Trophoblast cell (in vitro differentiated cells and primary cell): ENCODE data around the gene KCNK6.

Experiments
- DNase-seq, 2 donors: peaks; one replicate each; pipeline ENCODE4 v3.0.0-alpha.2; 2016
- H2AFZ ChIP-seq: 2 replicates; pipeline ENCODE4 v1.6.1; 2013; ENCODE audit warnings: low read length, moderate library complexity, mild to moderate bottlenecking; ENCODE audit not compliant: insufficient read depth, poor library complexity
- H2AK5ac ChIP-seq: 2 replicates; pipeline ENCODE4 v1.6.1; 2013; ENCODE audit warnings: mild to moderate bottlenecking, low read length
- H2BK120ac ChIP-seq: 2 replicates; pipeline ENCODE4 v1.6.1; 2013; ENCODE audit warnings: low read length, mild to moderate bottlenecking, moderate library complexity; ENCODE audit not compliant: insufficient read depth, poor library complexity
- H2BK12ac ChIP-seq: 2 replicates; pipeline ENCODE4 v1.6.1; 2013; ENCODE audit warnings: mild to moderate bottlenecking, low read length, moderate library complexity
- H2BK5ac ChIP-seq: 2 replicates; pipeline ENCODE4 v1.6.1; 2013; ENCODE audit warnings: low read length, low read depth, moderate library complexity, mild to moderate bottlenecking; ENCODE audit not compliant: poor library complexity
- H3K14ac ChIP-seq: 2 replicates; pipeline ENCODE4 v1.6.1; 2013; ENCODE audit warnings: mild to moderate bottlenecking, low read length
- H3K18ac ChIP-seq: 2 replicates; pipeline ENCODE4 v1.6.1; 2013; ENCODE audit warnings: mild to moderate bottlenecking, low read length
- H3K23ac ChIP-seq: 2 replicates; pipeline ENCODE4 v1.6.1; 2013; ENCODE audit warnings: low read length
- H3K27ac ChIP-seq: 2 replicates; pipeline ENCODE4 v1.5.1; 2013; ENCODE audit warnings: low read depth, mild to moderate bottlenecking, inconsistent platforms, low read length, moderate library complexity
- H3K27me3 ChIP-seq: 2 replicates; pipeline ENCODE4 v1.6.1; 2013; ENCODE audit warnings: inconsistent platforms, mild to moderate bottlenecking, low read length, moderate library complexity; ENCODE audit not compliant: insufficient read depth
- H3K36me3 ChIP-seq, 2 experiments: 1 replicate in 1 of 2; 2 replicates in 1 of 2; pipeline ENCODE4 v1.6.1; 2013; ENCODE audit warnings: low read length in 2 of 2, mild to moderate bottlenecking in 2 of 2, moderate library complexity in 1 of 2; ENCODE audit not compliant: insufficient read depth in 2 of 2, control insufficient read depth in 1 of 2
- H3K4ac ChIP-seq: 2 replicates; pipeline ENCODE4 v1.6.1; 2013; ENCODE audit warnings: low read depth, mild to moderate bottlenecking, low read length, moderate library complexity
- H3K4me1 ChIP-seq, 2 experiments: 1 replicate in 1 of 2; 2 replicates in 1 of 2; pipeline ENCODE4 v1.6.1; 2013; ENCODE audit warnings: low read length in 2 of 2, mild to moderate bottlenecking in 2 of 2, moderate library complexity in 1 of 2; ENCODE audit not compliant: insufficient read depth in 2 of 2, control insufficient read depth in 1 of 2
- H3K4me2 ChIP-seq: 2 replicates; pipeline ENCODE4 v1.6.1; 2013; ENCODE audit warnings: inconsistent platforms, mild to moderate bottlenecking, low read length, moderate library complexity
- H3K4me3 ChIP-seq: 2 replicates; pipeline ENCODE4 v1.5.1; 2013; ENCODE audit warnings: mild to moderate bottlenecking, low read depth, low read length, inconsistent platforms
- H3K79me1 ChIP-seq: one replicate; pipeline ENCODE4 v1.6.1; 2013; ENCODE audit warnings: low read length
- H3K79me2 ChIP-seq: 2 replicates; pipeline ENCODE4 v1.6.1; 2013; ENCODE audit warnings: low read length, mild to moderate bottlenecking; ENCODE audit not compliant: control insufficient read depth, insufficient read depth, poor library complexity
- H3K9ac ChIP-seq: 2 replicates; pipeline ENCODE4 v1.6.1; 2013; ENCODE audit warnings: mild to moderate bottlenecking, low read length
- H3K9me3 ChIP-seq: 2 replicates; pipeline ENCODE4 v1.6.1; 2013; ENCODE audit warnings: low read depth, mild to moderate bottlenecking, control low read depth, inconsistent platforms, low read length; ENCODE audit not compliant: insufficient read depth
- H4K12ac ChIP-seq: 2 replicates; pipeline ENCODE4 v1.6.1; 2013; ENCODE audit warnings: low read depth, mild to moderate bottlenecking, low read length, moderate library complexity
- H4K8ac ChIP-seq: 2 replicates; pipeline ENCODE4 v1.6.1; 2013; ENCODE audit warnings: low read depth, mild to moderate bottlenecking, low read length, moderate library complexity
- H4K91ac ChIP-seq: one replicate; pipeline ENCODE4 v1.6.1; 2013; ENCODE audit warnings: low read depth, mild to moderate bottlenecking, low read length, moderate library complexity
- WGBS: extraction: QIAGEN DNeasy Blood & Tissue Kit; methylation state at CpG from one replicate; pipeline ENCODE4 v1.1.7; 2013; ENCODE audit warnings: missing lambda C conversion rate; ENCODE audit not compliant: insufficient read length, insufficient coverage; ENCODE audit errors: extremely low coverage; 5-methylcytosine and 5-hydroxymethylcytosine counted together

KCNK6 gene

DNA sequence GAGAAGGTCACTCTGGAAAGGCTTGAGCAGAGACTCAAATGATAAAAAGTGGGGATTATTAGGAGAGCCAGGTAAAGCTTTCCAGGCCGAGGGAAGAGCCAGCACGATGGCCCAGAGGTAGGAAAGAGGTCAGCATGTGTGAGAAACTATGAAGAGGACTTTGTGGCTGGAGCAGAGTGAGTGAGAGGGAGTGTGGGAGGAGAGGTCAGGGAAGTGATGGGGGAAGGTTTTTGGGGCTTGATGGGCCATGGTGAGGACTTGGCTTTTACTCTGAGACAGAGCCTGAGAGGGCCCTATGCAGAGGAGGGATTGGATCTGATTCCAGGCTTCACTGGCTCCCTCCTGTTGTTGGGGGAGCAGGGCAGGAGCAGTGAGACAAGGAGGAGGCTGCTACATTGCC, 21.3 kb downstream of the KCNK6 start:
- Histone ChIP-seq H3K14ac (peak overlapping the region; percentile 13), H3K18ac (no peak overlapping the region), H2AFZ (no peak overlapping the region), H2AK5ac (peak overlapping the region; percentile 81), H3K4me1 (peaks cover 3 to 11% of the 10 kb centered on the region in 2 experiments), H3K4me3 (no peak overlapping the region), H2BK12ac (peak overlapping the region; percentile 51), H2BK5ac (no peak overlapping the region), H4K12ac (no peak overlapping the region), H3K36me3 (peaks cover 0 to 3% of the 10 kb centered on the region in 2 experiments), H3K9me3 (peaks cover 10% of the 10 kb centered on the region), H4K91ac (no peak overlapping the region), H2BK120ac (no peak overlapping the region), H3K4ac (peak overlapping the region; percentile 19), H3K23ac (no peak overlapping the region), H3K79me2 (peaks cover 1% of the 10 kb centered on the region), H3K27ac (no peak overlapping the region), H3K79me1 (peaks cover 14% of the 10 kb centered on the region), H3K9ac (no peak overlapping the region), H3K4me2 (no peak overlapping the region), H4K8ac (no peak overlapping the region), H3K27me3 (no peaks in the 10 kb centered on the region)
- WGBS, result no CpG with 5 or more reads among the region's 2 CpGs
- DNase-seq, result no peak

DNA sequence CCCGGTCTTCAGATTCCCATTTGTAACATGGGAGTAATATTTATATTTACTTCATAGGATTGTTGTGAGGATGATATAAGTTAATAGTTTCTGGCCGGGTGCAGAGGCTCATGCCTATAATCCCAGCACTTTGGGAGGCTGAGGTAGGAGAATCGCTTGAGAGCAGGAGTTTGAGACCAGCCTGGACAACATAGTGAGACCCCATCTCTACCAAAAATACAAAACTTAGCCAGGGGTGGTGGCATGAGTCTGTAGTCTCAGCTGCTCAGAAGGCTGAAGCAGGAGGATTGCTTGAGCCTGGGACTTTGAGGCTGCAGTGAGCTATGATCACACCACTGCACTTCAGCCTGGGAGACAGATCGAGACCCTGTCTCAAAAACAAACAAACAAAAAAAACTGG, 27.2 kb downstream of the KCNK6 start:
- no peaks in the 10 kb centered on the region for H3K27me3 ChIP-seq
- no peak overlapping the region for H3K9ac ChIP-seq
- no peak overlapping the region for H4K91ac ChIP-seq
- H4K12ac ChIP-seq, result no peak overlapping the region
- H3K14ac ChIP-seq, result no peak overlapping the region
- H2BK5ac ChIP-seq, result no peak overlapping the region
- H4K8ac ChIP-seq, result no peak overlapping the region
- no peak overlapping the region for H3K4ac ChIP-seq
- H3K4me1 ChIP-seq, result no peaks in the 10 kb centered on the region
- H3K4me2 ChIP-seq, result no peak overlapping the region
- no peak overlapping the region for H2AK5ac ChIP-seq
- WGBS, result no CpG with 5 or more reads among the region's 4 CpGs
- no peak overlapping the region for H2BK12ac ChIP-seq
- H3K36me3 ChIP-seq, result no peaks in the 10 kb centered on the region
- H3K9me3 ChIP-seq, result no peaks in the 10 kb centered on the region
- no peak overlapping the region for H3K4me3 ChIP-seq
- no peak overlapping the region for H3K23ac ChIP-seq
- no peak for DNase-seq
- no peak overlapping the region for H3K27ac ChIP-seq
- no peaks in the 10 kb centered on the region for H3K79me2 ChIP-seq
- H2BK120ac ChIP-seq, result no peak overlapping the region
- H2AFZ ChIP-seq, result no peak overlapping the region
- H3K18ac ChIP-seq, result no peak overlapping the region
- no peaks in the 10 kb centered on the region for H3K79me1 ChIP-seq

DNA sequence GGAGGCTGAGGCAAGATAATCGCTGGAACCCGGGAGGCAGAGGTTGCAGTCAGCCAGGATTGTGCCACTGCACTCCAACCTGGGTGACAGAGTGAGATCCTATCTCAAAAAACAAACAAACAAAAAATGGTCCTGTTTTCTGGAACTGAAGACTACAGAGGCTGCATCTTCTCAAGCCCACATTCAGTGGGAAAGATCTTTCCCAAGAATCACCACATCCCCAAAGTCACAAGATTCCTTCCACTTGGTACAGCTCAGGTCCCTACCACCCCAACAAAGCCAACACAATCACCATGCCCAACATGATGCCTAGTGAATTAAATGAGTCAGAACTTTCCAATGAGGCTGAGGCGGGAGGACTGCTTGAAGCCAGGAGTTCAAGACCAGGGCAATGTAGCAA, 31.2 kb downstream of the KCNK6 start:
- Histone ChIP-seq H3K23ac (no peak overlapping the region), H3K14ac (no peak overlapping the region), H3K4ac (no peak overlapping the region), H3K79me2 (no peaks in the 10 kb centered on the region), H3K27ac (no peak overlapping the region), H3K4me1 (no peaks in the 10 kb centered on the region), H3K4me3 (no peak overlapping the region), H3K18ac (no peak overlapping the region), H3K4me2 (no peak overlapping the region), H2BK120ac (no peak overlapping the region), H4K8ac (no peak overlapping the region), H3K36me3 (no peaks in the 10 kb centered on the region), H3K27me3 (no peaks in the 10 kb centered on the region), H2BK5ac (no peak overlapping the region), H4K12ac (no peak overlapping the region), H2AFZ (no peak overlapping the region), H3K79me1 (no peaks in the 10 kb centered on the region), H3K9ac (no peak overlapping the region), H2BK12ac (no peak overlapping the region), H4K91ac (no peak overlapping the region), H2AK5ac (no peak overlapping the region), H3K9me3 (peaks cover 2% of the 10 kb centered on the region)
- WGBS, result no CpG with 5 or more reads among the region's 3 CpGs
- no peak for DNase-seq

DNA sequence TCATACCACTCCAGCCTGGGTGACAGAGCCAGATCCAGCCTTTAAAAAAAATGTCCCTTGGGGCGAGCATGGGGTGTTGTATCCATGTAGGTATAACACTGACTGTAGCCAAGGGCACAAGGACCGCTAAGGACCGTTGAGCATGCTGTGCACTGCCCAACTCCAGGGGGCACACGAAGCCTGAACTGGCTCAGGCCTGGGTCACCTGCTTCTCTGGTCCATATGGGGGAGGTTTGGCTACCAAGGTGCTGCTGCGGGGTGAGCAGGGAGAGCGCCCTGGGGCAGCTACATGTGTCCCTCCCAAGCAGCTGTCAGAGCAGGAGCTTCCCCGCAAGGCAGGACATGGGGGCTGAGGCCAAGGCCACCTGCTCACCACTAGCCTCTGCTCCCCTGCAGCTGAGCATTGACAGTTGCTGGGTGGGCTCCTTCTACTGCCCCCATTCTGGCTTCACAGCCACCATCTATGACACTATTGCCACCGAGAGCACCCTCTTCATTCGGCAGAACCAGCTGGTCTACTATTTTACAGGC, 32.3 kb downstream of the KCNK6 start:
- Histone ChIP-seq H2BK12ac (no peak overlapping the region), H3K4ac (no peak overlapping the region), H4K91ac (no peak overlapping the region), H3K9ac (no peak overlapping the region), H3K79me1 (no peaks in the 10 kb centered on the region), H4K8ac (no peak overlapping the region), H3K14ac (no peak overlapping the region), H3K4me1 (no peaks in the 10 kb centered on the region), H2AFZ (no peak overlapping the region), H3K27ac (no peak overlapping the region), H3K9me3 (peaks cover 2% of the 10 kb centered on the region), H2AK5ac (no peak overlapping the region), H3K23ac (no peak overlapping the region), H3K36me3 (no peaks in the 10 kb centered on the region), H3K4me3 (no peak overlapping the region), H3K79me2 (no peaks in the 10 kb centered on the region), H2BK5ac (no peak overlapping the region), H3K4me2 (no peak overlapping the region), H2BK120ac (no peak overlapping the region), H4K12ac (no peak overlapping the region), H3K27me3 (no peaks in the 10 kb centered on the region), H3K18ac (no peak overlapping the region)
- no CpG with 5 or more reads among the region's 9 CpGs for WGBS
- no peak for DNase-seq
